Activated T-cell treated with anti-CD3 and anti-CD28 coated beads for 4 hours (primary cell): Measurements from ENCODE around the gene B4GALT3.

Source experiments
- DNase-seq: peaks from one replicate; pipeline ENCODE4 v3.0.0-alpha.2; 2020

B4GALT3 gene

GRCh38 chr1:161201836-161202712, 24.8 kb upstream of the B4GALT3 start, which contains the start of gene NDUFS2:
Gene NDUFS2 (plus strand): TSS chr1:161202367. CDS start chr1:161202386, 19 bp downstream.
- DNase-seq, result peak; percentile 91

- no peak for DNase-seq
These were observed 23.9 kb upstream of the B4GALT3 start for GRCh38 chr1:161200992-161201835.

GRCh38 chr1:161200421-161200991, 23.2 kb upstream of the B4GALT3 start:
- no peak for DNase-seq

GRCh38 chr1:161199506-161200139, 22.3 kb upstream of the B4GALT3 start:
- DNase-seq, result no peak

GRCh38 chr1:161198897-161199431, 21.7 kb upstream of the B4GALT3 start, which contains the start of gene ADAMTS4:
Gene ADAMTS4 (minus strand): TSS chr1:161199054. CDS start chr1:161198627, 427 bp downstream.
- no peak for DNase-seq

- DNase-seq, result no peak
These were observed 21.0 kb upstream of the B4GALT3 start for GRCh38 chr1:161198194-161198896.

- DNase-seq, result no peak
These were observed 20.4 kb upstream of the B4GALT3 start for GRCh38 chr1:161197560-161198193.

GRCh38 chr1:161196521-161197451, 19.5 kb upstream of the B4GALT3 start:
- no peak for DNase-seq

GRCh38 chr1:161196111-161196510, 18.8 kb upstream of the B4GALT3 start:
- no peak for DNase-seq

- no peak for DNase-seq
These were observed 17.9 kb upstream of the B4GALT3 start for GRCh38 chr1:161195171-161195570.

GRCh38 chr1:161193561-161194235, 16.4 kb upstream of the B4GALT3 start:
- no peak for DNase-seq

GRCh38 chr1:161192476-161193465, 15.5 kb upstream of the B4GALT3 start:
- peak; percentile 57 for DNase-seq

GRCh38 chr1:161191971-161192370, 14.7 kb upstream of the B4GALT3 start:
- DNase-seq, result no peak

GRCh38 chr1:161190962-161191521, 13.7 kb upstream of the B4GALT3 start:
- DNase-seq, result no peak

- no peak for DNase-seq
These were observed 11.7 kb upstream of the B4GALT3 start for GRCh38 chr1:161189036-161189435.

GRCh38 chr1:161188381-161188780, 11.1 kb upstream of the B4GALT3 start:
- DNase-seq, result no peak

GRCh38 chr1:161187311-161187710, 10.0 kb upstream of the B4GALT3 start:
- no peak for DNase-seq
